Osteoblast (primary cell): ENCODE data around the gene MRPS15. TPM values are rescaled to one million over a fixed set of nuclear protein-coding genes. Genes with fewer than 3 reads are reported as not detected.
A peak's percentile ranks its signal among the peaks of the same experiment; 100 is the strongest.

Experiments used
- DNase-seq: peaks from one replicate; pipeline ENCODE4 v3.0.0; 2011; ENCODE audit warnings: low spot score, mixed read lengths; ENCODE audit not compliant: insufficient read length; ENCODE audit errors: missing footprints
- H2AFZ ChIP-seq: 2 replicates; pipeline ENCODE4 v1.6.0; 2011; ENCODE audit warnings: mild to moderate bottlenecking, low read length
- H3K27ac ChIP-seq: 2 replicates; pipeline ENCODE4 v1.5.1; 2011; ENCODE audit warnings: mild to moderate bottlenecking, low read depth, low read length, moderate library complexity
- H3K27me3 ChIP-seq: 2 replicates; pipeline ENCODE4 v1.6.0; 2012; ENCODE audit warnings: mild to moderate bottlenecking, control low read depth, inconsistent platforms, low read length, moderate library complexity; ENCODE audit not compliant: insufficient read depth
- H3K36me3 ChIP-seq: 2 replicates; pipeline ENCODE4 v1.5.1; 2011; ENCODE audit warnings: mild to moderate bottlenecking, low read length, control low read depth, moderate library complexity; ENCODE audit not compliant: insufficient read depth
- H3K4me1 ChIP-seq: 2 replicates; pipeline ENCODE4 v1.5.1; 2011; ENCODE audit warnings: mild to moderate bottlenecking, low read length, control low read depth, moderate library complexity; ENCODE audit not compliant: insufficient read depth
- H3K4me2 ChIP-seq: 2 replicates; pipeline ENCODE4 v1.6.0; 2011; ENCODE audit warnings: mild to moderate bottlenecking, low read length; ENCODE audit not compliant: insufficient read depth
- H3K4me3 ChIP-seq: fragments of 200-600 bp; sonication (generic); 3 replicates; pipeline ENCODE4 v1.5.1; 2012; ENCODE audit warnings: mild to moderate bottlenecking, low read length, inconsistent platforms; ENCODE audit not compliant: insufficient read depth
- H3K79me2 ChIP-seq: 2 replicates; pipeline ENCODE4 v1.6.0; 2012; ENCODE audit warnings: mild to moderate bottlenecking, low read length, control low read depth, inconsistent platforms; ENCODE audit not compliant: insufficient read depth
- H3K9me3 ChIP-seq: 2 replicates; pipeline ENCODE4 v1.5.1; 2011; ENCODE audit warnings: low read depth, low read length, control low read depth
- H4K20me1 ChIP-seq: 2 replicates; pipeline ENCODE4 v1.6.0; 2012; ENCODE audit warnings: mild to moderate bottlenecking, low read length, control low read depth; ENCODE audit not compliant: insufficient read depth
- total RNA-seq: library from RNA; depleted of rRNA; stranded (reverse); fragments of >200 nt; gene quantifications from 2 replicates; pipeline ENCODE4 v1.2.3, GENCODE V29; 2012
- TF ChIP-seq, protein P1 (sequence below): IDR thresholded peaks from 2 replicates; pipeline ENCODE4 v1.5.1; 2011; ENCODE audit warnings: mild to moderate bottlenecking, low read depth, low read length, moderate library complexity; ENCODE audit errors: extremely low read depth

MRPS15 gene
- total RNA-seq, 1 donor, result 77.1 TPM

DNA sequence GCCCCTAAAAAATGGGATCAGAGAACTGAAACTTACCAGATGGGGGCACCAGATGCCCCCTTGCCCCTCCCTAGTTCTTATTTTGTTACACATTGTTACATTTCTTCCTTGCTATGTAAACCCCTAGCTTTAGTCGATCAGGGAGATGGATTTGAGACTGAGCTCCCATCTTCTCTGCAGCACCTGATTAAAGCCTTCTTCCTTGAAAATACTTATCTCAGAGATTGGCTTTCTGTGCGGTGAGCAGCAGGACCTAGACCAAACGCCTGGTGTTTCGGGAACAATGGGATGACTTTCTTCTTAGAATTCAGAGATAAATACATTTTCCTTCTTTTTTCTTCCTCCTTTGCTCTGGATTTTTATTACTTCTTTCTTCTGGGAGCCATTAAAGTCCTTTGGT, 49.8 kb downstream of the MRPS15 start:
- no peak overlapping the region for H3K4me3 ChIP-seq
- no peaks in the 10 kb centered on the region for H3K9me3 ChIP-seq
- no peaks in the 10 kb centered on the region for H3K27me3 ChIP-seq
- no peak overlapping the region for H3K27ac ChIP-seq
- DNase-seq, result no peak
- TF ChIP-seq, protein P1, sequence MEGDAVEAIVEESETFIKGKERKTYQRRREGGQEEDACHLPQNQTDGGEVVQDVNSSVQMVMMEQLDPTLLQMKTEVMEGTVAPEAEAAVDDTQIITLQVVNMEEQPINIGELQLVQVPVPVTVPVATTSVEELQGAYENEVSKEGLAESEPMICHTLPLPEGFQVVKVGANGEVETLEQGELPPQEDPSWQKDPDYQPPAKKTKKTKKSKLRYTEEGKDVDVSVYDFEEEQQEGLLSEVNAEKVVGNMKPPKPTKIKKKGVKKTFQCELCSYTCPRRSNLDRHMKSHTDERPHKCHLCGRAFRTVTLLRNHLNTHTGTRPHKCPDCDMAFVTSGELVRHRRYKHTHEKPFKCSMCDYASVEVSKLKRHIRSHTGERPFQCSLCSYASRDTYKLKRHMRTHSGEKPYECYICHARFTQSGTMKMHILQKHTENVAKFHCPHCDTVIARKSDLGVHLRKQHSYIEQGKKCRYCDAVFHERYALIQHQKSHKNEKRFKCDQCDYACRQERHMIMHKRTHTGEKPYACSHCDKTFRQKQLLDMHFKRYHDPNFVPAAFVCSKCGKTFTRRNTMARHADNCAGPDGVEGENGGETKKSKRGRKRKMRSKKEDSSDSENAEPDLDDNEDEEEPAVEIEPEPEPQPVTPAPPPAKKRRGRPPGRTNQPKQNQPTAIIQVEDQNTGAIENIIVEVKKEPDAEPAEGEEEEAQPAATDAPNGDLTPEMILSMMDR, result no peak
- no peaks in the 10 kb centered on the region for H4K20me1 ChIP-seq
- peaks cover 4% of the 10 kb centered on the region for H3K36me3 ChIP-seq
- no peaks in the 10 kb centered on the region for H3K79me2 ChIP-seq
- no peak overlapping the region for H2AFZ ChIP-seq
- no peaks in the 10 kb centered on the region for H3K4me1 ChIP-seq
- no peak overlapping the region for H3K4me2 ChIP-seq

DNA sequence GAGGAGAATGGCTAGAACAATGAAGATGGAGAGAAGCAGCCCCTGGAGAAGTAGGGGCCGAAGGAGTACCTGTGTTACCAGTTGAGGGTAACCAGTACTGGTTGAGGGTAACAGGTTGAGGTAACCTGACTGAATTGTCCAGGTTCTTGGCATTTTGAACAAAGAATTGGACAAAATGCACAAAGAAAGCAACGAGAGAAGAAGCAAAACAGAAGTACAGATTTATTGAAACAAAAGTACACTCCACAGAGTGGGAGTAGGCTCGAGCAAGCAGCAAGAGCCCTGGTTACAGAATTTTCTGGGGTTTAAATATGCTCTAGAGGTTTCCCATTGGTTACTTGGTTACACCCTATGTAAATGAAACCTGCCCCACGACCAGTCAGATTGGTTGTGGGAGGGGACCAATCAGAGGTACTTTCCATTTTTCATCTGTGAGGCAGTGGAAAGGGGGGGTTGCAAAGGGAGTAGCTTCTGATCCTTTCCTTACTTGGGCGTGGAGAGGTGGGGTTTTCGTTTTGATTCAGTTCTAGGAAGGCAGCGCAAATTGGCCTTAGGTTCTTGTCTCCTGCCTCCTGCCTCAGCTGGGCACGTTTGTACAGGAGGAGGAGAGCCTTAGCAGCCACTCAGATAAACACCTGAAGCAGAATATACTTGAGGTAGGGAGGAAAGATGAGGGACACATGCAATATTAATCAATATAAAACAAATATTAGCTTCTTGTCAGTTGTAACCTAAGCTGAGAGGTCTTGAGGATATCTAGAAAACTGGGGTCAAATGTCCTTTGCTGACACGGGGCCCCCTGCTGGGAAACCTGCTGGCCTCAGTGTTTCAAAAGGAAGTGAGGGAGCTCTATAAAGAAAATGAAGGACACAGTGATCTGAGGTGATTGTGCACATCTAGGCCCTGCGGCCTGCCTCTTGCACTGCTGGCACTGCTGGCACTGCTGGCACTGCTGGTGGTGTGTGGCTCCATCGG, 52.2 kb downstream of the MRPS15 start:
- Histone ChIP-seq H2AFZ (no peak overlapping the region), H3K79me2 (no peaks in the 10 kb centered on the region), H3K4me1 (no peaks in the 10 kb centered on the region), H3K27ac (no peak overlapping the region), H3K36me3 (no peaks in the 10 kb centered on the region), H3K4me2 (no peak overlapping the region), H3K9me3 (no peaks in the 10 kb centered on the region), H4K20me1 (no peaks in the 10 kb centered on the region), H3K27me3 (no peaks in the 10 kb centered on the region), H3K4me3 (no peak overlapping the region)
- no peak for DNase-seq
- TF ChIP-seq, protein P1, result peak; percentile 16

DNA sequence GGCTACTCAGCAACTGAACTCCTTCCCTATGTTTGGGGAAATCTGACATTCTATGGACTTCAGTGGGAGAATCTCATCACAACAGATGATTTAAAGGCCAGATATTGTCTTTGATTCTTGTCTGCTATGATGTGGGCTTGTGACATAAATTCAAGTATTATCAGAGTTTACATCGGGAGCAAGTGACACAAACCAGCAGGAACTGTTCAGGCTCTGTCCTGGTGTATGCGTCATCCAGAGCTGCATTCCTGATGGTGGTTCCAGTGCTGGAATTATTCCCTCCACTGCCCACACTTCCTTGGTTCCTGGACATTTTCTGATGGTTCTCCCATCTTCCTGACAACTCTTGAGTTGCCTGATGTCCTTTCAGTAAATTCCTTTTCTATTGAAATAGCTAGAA, 55.7 kb downstream of the MRPS15 start:
- Histone ChIP-seq H4K20me1 (no peaks in the 10 kb centered on the region), H3K4me1 (no peaks in the 10 kb centered on the region), H3K4me2 (no peak overlapping the region), H3K36me3 (no peaks in the 10 kb centered on the region), H3K79me2 (no peaks in the 10 kb centered on the region), H3K27me3 (no peaks in the 10 kb centered on the region), H3K9me3 (no peaks in the 10 kb centered on the region), H2AFZ (no peak overlapping the region), H3K4me3 (no peak overlapping the region), H3K27ac (no peak overlapping the region)
- no peak for DNase-seq
- TF ChIP-seq, protein P1, result no peak

DNA sequence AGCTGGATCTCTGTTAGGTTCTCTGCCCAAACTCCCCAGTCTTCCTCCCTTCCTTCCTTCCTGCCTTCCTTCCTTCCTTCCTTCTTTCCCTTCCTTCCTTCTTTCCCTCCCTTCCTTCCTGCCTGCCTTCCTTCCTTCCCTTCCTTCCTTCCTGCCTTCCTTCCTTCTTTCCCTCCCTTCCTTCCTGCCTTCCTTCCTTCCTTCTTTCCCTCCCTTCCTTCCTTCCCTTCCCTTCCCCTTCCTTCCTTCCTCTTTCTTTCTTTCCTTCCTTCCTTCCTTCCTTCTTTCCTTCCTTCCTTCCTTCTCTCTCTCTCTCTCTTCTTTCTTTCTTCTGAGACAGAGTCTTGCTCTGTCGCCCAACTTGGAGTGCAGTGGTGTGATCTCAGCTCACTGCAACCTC, 57.7 kb downstream of the MRPS15 start:
- H2AFZ ChIP-seq, result no peak overlapping the region
- H3K36me3 ChIP-seq, result no peaks in the 10 kb centered on the region
- peaks cover 6% of the 10 kb centered on the region for H3K4me1 ChIP-seq
- H3K4me3 ChIP-seq, result no peak overlapping the region
- H3K27me3 ChIP-seq, result no peaks in the 10 kb centered on the region
- no peak overlapping the region for H3K27ac ChIP-seq
- no peaks in the 10 kb centered on the region for H3K9me3 ChIP-seq
- no peak for DNase-seq
- H3K79me2 ChIP-seq, result peaks cover 10% of the 10 kb centered on the region
- TF ChIP-seq, protein P1, result no peak
- H4K20me1 ChIP-seq, result no peaks in the 10 kb centered on the region
- H3K4me2 ChIP-seq, result no peak overlapping the region
